WERI-Rb-1 (cell line): ENCODE results near the gene DDX24.
A peak's percentile ranks its signal among the peaks of the same experiment; 100 is the strongest.

Experiments used
- DNase-seq: peaks from one replicate; pipeline ENCODE4 v3.0.0-alpha.2; 2020
- H3K27ac ChIP-seq: fragments of 250-450 bp; sonication (Bioruptor Pico); 2 replicates; pipeline ENCODE4 v1.5.1; 2020; ENCODE audit warnings: mild to moderate bottlenecking, moderate library complexity
- H3K27me3 ChIP-seq: fragments of 250-450 bp; sonication (Bioruptor Pico); 2 replicates; pipeline ENCODE4 v1.5.1; 2021; ENCODE audit warnings: mild to moderate bottlenecking, low read depth, moderate library complexity; ENCODE audit not compliant: insufficient read depth, severe bottlenecking
- H3K36me3 ChIP-seq: fragments of 250-450 bp; sonication (Bioruptor Pico); 2 replicates; pipeline ENCODE4 v1.5.1; 2020; ENCODE audit warnings: mild to moderate bottlenecking, moderate library complexity
- H3K4me3 ChIP-seq: 2 replicates; pipeline ENCODE4 v1.5.1; 2011; ENCODE audit warnings: low read depth, mild to moderate bottlenecking, control low read depth, low read length
- H3K9me3 ChIP-seq: fragments of 250-450 bp; sonication (Bioruptor Pico); 2 replicates; pipeline ENCODE4 v1.5.1; 2021; ENCODE audit warnings: mild to moderate bottlenecking, moderate library complexity; ENCODE audit not compliant: severe bottlenecking
- CTCF ChIP-seq: IDR thresholded peaks from 2 replicates; pipeline ENCODE4 v1.5.1; 2011; ENCODE audit warnings: low read depth, mild to moderate bottlenecking, control low read depth, inconsistent platforms, low read length

Gene DDX24

GRCh38 chr14:94052199-94052598 lies 28.8 kb downstream of the DDX24 start:
- Histone ChIP-seq H3K4me3 (no peak overlapping the region), H3K9me3 (no peaks in the 10 kb centered on the region), H3K27ac (no peak overlapping the region), H3K27me3 (no peaks in the 10 kb centered on the region), H3K36me3 (peaks cover 91% of the 10 kb centered on the region)
- no peak for TF ChIP-seq CTCF
- DNase-seq: no peak

GRCh38 chr14:94051779-94052178 lies 29.2 kb downstream of the DDX24 start:
- Histone ChIP-seq H3K9me3 (no peaks in the 10 kb centered on the region), H3K36me3 (peaks cover 91% of the 10 kb centered on the region)

GRCh38 chr14:94051115-94051514 lies 29.9 kb downstream of the DDX24 start:
- peak; percentile 54 for DNase-seq
- Histone ChIP-seq H3K4me3 (no peak overlapping the region), H3K27me3 (no peaks in the 10 kb centered on the region), H3K9me3 (no peaks in the 10 kb centered on the region), H3K36me3 (peaks cover 89% of the 10 kb centered on the region), H3K27ac (no peak overlapping the region; the same call in 1 of the 2 replicates)
- TF ChIP-seq CTCF: peak; percentile 74

More at GRCh38 chr14:94051779-94052178, 29.2 kb downstream of the DDX24 start:
- no peak for DNase-seq
- no peak overlapping the region for H3K4me3 ChIP-seq
- TF ChIP-seq CTCF: no peak
- no peaks in the 10 kb centered on the region for H3K27me3 ChIP-seq
- H3K27ac ChIP-seq: no peak overlapping the region; the same call in 1 of the 2 replicates

GRCh38 chr14:94050231-94050880 lies 30.6 kb downstream of the DDX24 start:
- DNase-seq: no peak
- no peak for TF ChIP-seq CTCF

GRCh38 chr14:94049625-94050023 lies 31.4 kb downstream of the DDX24 start:
- TF ChIP-seq CTCF: no peak
- Histone ChIP-seq H3K9me3 (no peaks in the 10 kb centered on the region), H3K27me3 (no peaks in the 10 kb centered on the region), H3K36me3 (peaks cover 92% of the 10 kb centered on the region), H3K27ac (no peak overlapping the region; the same call in 1 of the 2 replicates), H3K4me3 (no peak overlapping the region)
- no peak for DNase-seq

More at GRCh38 chr14:94050231-94050880, 30.6 kb downstream of the DDX24 start:
- H3K36me3 ChIP-seq: peaks cover 91% of the 10 kb centered on the region
- H3K9me3 ChIP-seq: no peaks in the 10 kb centered on the region
- H3K27ac ChIP-seq: no peak overlapping the region; the same call in 1 of the 2 replicates
- H3K4me3 ChIP-seq: no peak overlapping the region
- no peaks in the 10 kb centered on the region for H3K27me3 ChIP-seq
